ENCODE measurements around the gene RHOA.

DNA sequence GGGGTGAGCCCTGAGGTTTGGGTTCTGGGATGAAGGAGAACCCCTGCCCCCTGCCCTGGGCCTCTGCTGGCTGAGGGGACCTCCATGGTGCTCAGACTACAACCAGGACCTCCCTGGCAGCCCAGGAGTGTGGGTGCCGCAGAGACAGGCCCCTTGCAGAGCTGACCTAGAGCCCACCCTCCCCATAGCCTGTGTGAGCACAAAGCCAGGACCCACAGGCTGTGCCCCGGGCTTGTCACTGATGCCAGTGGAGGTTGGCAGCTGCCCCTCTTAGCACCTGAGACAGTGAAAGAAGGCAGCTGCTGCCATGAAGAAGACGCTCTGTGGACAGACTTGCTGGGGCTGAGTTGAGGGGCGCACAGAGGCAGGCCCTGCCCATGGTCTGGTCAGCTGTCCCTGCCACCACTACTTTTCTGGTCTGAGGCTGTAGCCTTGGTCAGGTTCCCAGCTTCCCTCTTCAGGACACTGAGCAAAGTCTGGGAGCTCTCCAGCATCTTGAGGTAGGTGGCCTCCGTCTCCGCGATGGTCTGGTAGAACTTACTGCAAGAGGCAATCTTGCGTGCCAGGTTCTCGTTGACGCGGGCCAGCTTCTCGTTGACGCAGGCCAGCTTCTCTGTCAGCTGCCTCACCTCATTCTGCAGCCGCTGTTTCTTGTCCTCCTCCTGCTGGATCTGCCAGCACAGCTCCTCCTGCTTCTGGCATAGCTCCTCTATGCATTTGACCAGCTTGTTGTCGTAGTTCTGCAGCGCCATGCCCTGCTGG is 94.9 kb downstream of the RHOA start:
- TF ChIP-seq POLR2AphosphoS5 (IDR thresholded peaks at IDR 0.05) (no peak), POLR2A (IDR thresholded peaks at IDR 0.05) (no peak)
